Omental fat pad (tissue), 4 donors: ENCODE measurements around the gene DGKZ. TPM values are rescaled to one million over a fixed set of nuclear protein-coding genes. Genes with fewer than 3 reads are reported as not detected.

Experiments used
- ATAC-seq: fragments of 150-250 bp; one replicate; pipeline ENCODE4 v1.9.1; 2016; ENCODE audit warnings: mild to moderate bottlenecking, moderate library complexity; ENCODE audit not compliant: low FRiP score
- DNase-seq: peaks from one replicate; pipeline ENCODE4 v3.0.0-alpha.2; 2019; ENCODE audit warnings: low spot score
- total RNA-seq, 4 donors: library from RNA; depleted of rRNA; stranded (reverse); fragments of >200 nt; gene quantifications; one replicate each; pipeline ENCODE4 v1.1.0, GENCODE V29; 2016
- TF ChIP-seq, protein P1 (sequence below), 3 donors: fragments of 450-650 bp; IDR thresholded peaks; one replicate each; pipeline ENCODE4 v1.5.1; 2016 to 2017; ENCODE audit warnings: antibody characterized with exemption in 3 of 3, mild to moderate bottlenecking in 3 of 3, moderate library complexity in 2 of 3

DGKZ gene
- total RNA-seq, 4 donors from 2014 or later: 29.2 to 79.4 (median 63.3) TPM

- TF ChIP-seq, protein P1, sequence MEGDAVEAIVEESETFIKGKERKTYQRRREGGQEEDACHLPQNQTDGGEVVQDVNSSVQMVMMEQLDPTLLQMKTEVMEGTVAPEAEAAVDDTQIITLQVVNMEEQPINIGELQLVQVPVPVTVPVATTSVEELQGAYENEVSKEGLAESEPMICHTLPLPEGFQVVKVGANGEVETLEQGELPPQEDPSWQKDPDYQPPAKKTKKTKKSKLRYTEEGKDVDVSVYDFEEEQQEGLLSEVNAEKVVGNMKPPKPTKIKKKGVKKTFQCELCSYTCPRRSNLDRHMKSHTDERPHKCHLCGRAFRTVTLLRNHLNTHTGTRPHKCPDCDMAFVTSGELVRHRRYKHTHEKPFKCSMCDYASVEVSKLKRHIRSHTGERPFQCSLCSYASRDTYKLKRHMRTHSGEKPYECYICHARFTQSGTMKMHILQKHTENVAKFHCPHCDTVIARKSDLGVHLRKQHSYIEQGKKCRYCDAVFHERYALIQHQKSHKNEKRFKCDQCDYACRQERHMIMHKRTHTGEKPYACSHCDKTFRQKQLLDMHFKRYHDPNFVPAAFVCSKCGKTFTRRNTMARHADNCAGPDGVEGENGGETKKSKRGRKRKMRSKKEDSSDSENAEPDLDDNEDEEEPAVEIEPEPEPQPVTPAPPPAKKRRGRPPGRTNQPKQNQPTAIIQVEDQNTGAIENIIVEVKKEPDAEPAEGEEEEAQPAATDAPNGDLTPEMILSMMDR (IDR thresholded peaks at IDR 0.05): no peak
- ATAC-seq (no peak), DNase-seq (no peak)
These were observed 67.2 kb downstream of the DGKZ start for GRCh38 chr11:46414466-46414796.

DNA sequence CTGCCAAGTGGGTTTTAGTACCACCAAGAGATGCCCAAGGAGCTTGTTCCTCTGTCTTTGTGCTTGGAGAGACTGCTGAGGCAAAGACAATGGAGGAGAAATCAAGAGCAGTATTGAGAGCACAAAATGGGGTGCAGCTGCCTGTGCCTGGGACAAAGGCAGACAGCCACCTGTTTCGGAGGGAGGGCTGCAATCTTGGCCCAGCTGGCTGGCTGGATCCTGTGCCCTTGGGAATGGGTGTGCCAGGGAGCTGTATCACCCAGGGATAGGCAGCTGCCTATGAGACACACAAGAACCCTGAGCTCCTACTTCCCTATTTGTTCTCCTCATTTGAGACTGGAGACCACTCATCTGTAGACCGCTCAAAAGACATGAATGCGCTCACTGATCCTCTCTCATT, 67.6 kb downstream of the DGKZ start:
- ATAC-seq: no peak
- TF ChIP-seq, protein P1 (IDR thresholded peaks at IDR 0.05): no peak
- no peak for DNase-seq

DNA sequence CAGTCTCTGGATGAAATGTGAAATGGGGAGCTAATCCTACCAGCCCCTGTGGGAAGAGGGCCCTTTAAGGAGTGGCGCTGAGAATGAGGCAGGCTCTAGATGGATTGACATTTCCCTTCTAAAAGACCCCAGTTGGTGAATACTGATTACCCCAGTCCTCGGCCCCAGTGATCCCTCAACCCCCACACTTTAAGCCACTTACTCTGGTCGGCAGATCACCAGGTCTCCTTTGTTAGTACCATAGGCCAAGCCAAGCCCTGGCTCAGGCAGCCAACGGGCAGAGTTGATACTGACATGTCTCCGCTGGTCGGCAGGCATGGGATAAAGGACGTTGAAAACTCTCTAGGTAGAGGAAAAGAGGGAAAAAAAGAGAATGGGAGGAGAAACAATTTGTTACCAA, 70.4 kb downstream of the DGKZ start:
- TF ChIP-seq, protein P1 (IDR thresholded peaks at IDR 0.05): no peak
- DNase-seq (no peak), ATAC-seq (no peak)

- DNase-seq (no peak), ATAC-seq (no peak)
- TF ChIP-seq, protein P1 (IDR thresholded peaks at IDR 0.05): no peak
These were observed 71.5 kb downstream of the DGKZ start for GRCh38 chr11:46418751-46419150.

- DNase-seq (no peak), ATAC-seq (no peak)
- TF ChIP-seq, protein P1 (IDR thresholded peaks at IDR 0.05): no peak
These were observed 73.2 kb downstream of the DGKZ start for GRCh38 chr11:46420513-46420912.

DNA sequence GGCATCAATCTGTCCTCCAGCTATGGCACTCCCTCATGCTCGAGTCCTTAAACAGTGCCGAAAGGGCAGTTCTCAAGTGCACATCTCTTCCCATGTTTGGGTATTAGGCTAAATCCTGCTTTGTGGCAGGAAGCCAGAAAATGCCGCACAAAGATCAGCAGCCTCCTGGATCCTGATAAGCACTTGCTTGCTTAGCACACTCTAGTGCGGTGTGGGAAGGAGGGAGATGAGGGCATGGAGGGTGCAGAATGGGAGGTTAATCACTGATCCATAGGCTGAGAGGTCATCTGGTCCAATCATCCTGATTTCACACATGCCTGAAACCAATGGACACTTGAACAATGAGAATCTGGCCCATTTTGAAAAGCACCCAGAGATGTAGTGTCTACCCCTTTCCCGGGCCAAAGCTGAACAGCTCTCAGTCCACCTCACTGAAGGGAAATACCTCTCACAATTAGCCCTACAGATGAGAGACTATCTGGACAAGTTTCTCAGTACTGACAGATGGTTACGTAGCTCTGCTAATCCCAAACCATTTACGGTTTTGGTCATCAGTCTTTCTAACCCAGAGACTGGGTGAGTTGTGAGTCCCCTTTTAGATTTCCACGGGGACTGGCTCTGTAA, 74.1 kb downstream of the DGKZ start:
- TF ChIP-seq, protein P1 (IDR thresholded peaks at IDR 0.05): no peak
- ATAC-seq (no peak), DNase-seq (no peak)

- no peak for ATAC-seq
- TF ChIP-seq, protein P1 (IDR thresholded peaks at IDR 0.05): no peak
These were observed 75.3 kb downstream of the DGKZ start for GRCh38 chr11:46422588-46422987.

More at GRCh38 chr11:46422588-46422987, 75.3 kb downstream of the DGKZ start:
- no peak for DNase-seq
